Suprapubic skin (tissue), 3 donors: ENCODE results near the gene BHMT2.

Source experiments
- CTCF ChIP-seq, 2 donors: fragments of 200-600 bp in 1 of 2; fragments of 450-650 bp in 1 of 2; sonication (generic) in 1 of 2; IDR thresholded peaks; one replicate each; pipeline ENCODE4 v1.5.1; 2016 to 2019; ENCODE audit warnings: antibody characterized with exemption in 2 of 2, mild to moderate bottlenecking in 1 of 2, moderate library complexity in 1 of 2
- POLR2A ChIP-seq, 2 donors: fragments of 450-650 bp; IDR thresholded peaks; one replicate each; pipeline ENCODE4 v1.6.1; 2017; ENCODE audit warnings: antibody characterized with exemption in 2 of 2, mild to moderate bottlenecking in 2 of 2, moderate library complexity in 2 of 2

- TF ChIP-seq POLR2A (IDR thresholded peaks at IDR 0.05), result no peak
- no peak for TF ChIP-seq CTCF (IDR thresholded peaks at IDR 0.05)
These were observed 21.1 kb upstream of the BHMT2 start for GRCh38 chr5:79048437-79048836.
